SK-N-SH treated with all-trans-retinoic acid at 6 μM for 48 hours (cell line): ENCODE data around the gene EVI2A.

Source experiments
- ATAC-seq: fragments of 200-7000 bp; cut with Tn5 transposase; 3 replicates; pipeline ENCODE4 v1.9.1; 2020; ENCODE audit warnings: mild to moderate bottlenecking, moderate library complexity
- BACH2 ChIP-seq: fragments of 250-450 bp; sonication (Bioruptor Pico); IDR thresholded peaks from 2 replicates; pipeline ENCODE4 v1.9.0; 2021; ENCODE audit warnings: mild to moderate bottlenecking, borderline replicate concordance
- CSDC2 ChIP-seq: fragments of 250-450 bp; sonication (Bioruptor Pico); IDR thresholded peaks from 2 replicates; pipeline ENCODE4 v1.5.0; 2020; ENCODE audit warnings: mild to moderate bottlenecking, moderate library complexity
- ESRRG ChIP-seq: fragments of 250-450 bp; sonication (Bioruptor Pico); IDR thresholded peaks from 2 replicates; pipeline ENCODE4 v1.6.1; 2021; ENCODE audit warnings: mild to moderate bottlenecking
- GLIS3 ChIP-seq: fragments of 250-450 bp; sonication (Bioruptor Pico); IDR thresholded peaks from 2 replicates; pipeline ENCODE4 v1.5.0; 2020; ENCODE audit warnings: mild to moderate bottlenecking, moderate library complexity
- ISL1 ChIP-seq: fragments of 250-450 bp; sonication (Bioruptor Pico); IDR thresholded peaks from 2 replicates; pipeline ENCODE4 v2.1.2; 2022; ENCODE audit warnings: mild to moderate bottlenecking, moderate library complexity
- OSR1 ChIP-seq: fragments of 250-450 bp; sonication (Bioruptor Pico); IDR thresholded peaks from 2 replicates; pipeline ENCODE4 v1.8.0; 2022; ENCODE audit warnings: moderate library complexity, mild to moderate bottlenecking, inconsistent platforms
- PPARA ChIP-seq: fragments of 250-450 bp; sonication (Bioruptor Pico); IDR thresholded peaks from 2 replicates; pipeline ENCODE4 v1.5.0; 2020; ENCODE audit warnings: mild to moderate bottlenecking, borderline replicate concordance
- RARB ChIP-seq: fragments of 250-450 bp; sonication (Bioruptor Pico); IDR thresholded peaks from 2 replicates; pipeline ENCODE4 v1.8.0; 2021; ENCODE audit warnings: mild to moderate bottlenecking, moderate library complexity
- SNAI2 ChIP-seq: fragments of 250-450 bp; sonication (Bioruptor Pico); IDR thresholded peaks from 2 replicates; pipeline ENCODE4 v1.5.0; 2020; ENCODE audit warnings: mild to moderate bottlenecking, moderate library complexity
- TCF4 ChIP-seq: fragments of 250-450 bp; sonication (Bioruptor Pico); IDR thresholded peaks from 2 replicates; pipeline ENCODE4 v1.8.0; 2021; ENCODE audit warnings: mild to moderate bottlenecking, moderate library complexity, borderline replicate concordance
- TOX ChIP-seq: fragments of 250-450 bp; sonication (Bioruptor Pico); IDR thresholded peaks from 2 replicates; pipeline ENCODE4 v1.8.0; 2021; ENCODE audit warnings: mild to moderate bottlenecking, moderate library complexity, borderline replicate concordance
- ZC3H10 ChIP-seq: fragments of 250-450 bp; sonication (Bioruptor Pico); IDR thresholded peaks from 2 replicates; pipeline ENCODE4 v1.5.1; 2021; ENCODE audit warnings: mild to moderate bottlenecking, moderate library complexity
- ZFP3 ChIP-seq: fragments of 250-450 bp; sonication (Bioruptor Pico); IDR thresholded peaks from 2 replicates; pipeline ENCODE4 v1.5.0; 2020; ENCODE audit warnings: mild to moderate bottlenecking, moderate library complexity
- ZFP30 ChIP-seq: fragments of 450-650 bp; formaldehyde crosslinking; IDR thresholded peaks from 2 replicates; pipeline ENCODE4 v1.5.0; 2022; ENCODE audit warnings: mild to moderate bottlenecking, moderate library complexity
- ZNF565 ChIP-seq: fragments of 450-650 bp; formaldehyde crosslinking; conservative IDR thresholded peaks from 2 replicates; pipeline ENCODE4 v1.5.0; 2020; ENCODE audit warnings: low read depth, mild to moderate bottlenecking, moderate library complexity
- ZNF70 ChIP-seq: fragments of 450-650 bp; formaldehyde crosslinking; IDR thresholded peaks from 2 replicates; pipeline ENCODE4 v1.5.0; 2020; ENCODE audit warnings: mild to moderate bottlenecking, moderate library complexity
- ZNF8 ChIP-seq: fragments of 450-650 bp; formaldehyde crosslinking; IDR thresholded peaks from 2 replicates; pipeline ENCODE4 v1.5.0; 2020; ENCODE audit warnings: mild to moderate bottlenecking, moderate library complexity
- TF ChIP-seq, protein P1 (sequence below): fragments of 250-450 bp; sonication (Bioruptor Pico); IDR thresholded peaks from 2 replicates; pipeline ENCODE4 v1.5.1; 2021; ENCODE audit warnings: mild to moderate bottlenecking, moderate library complexity
- TF ChIP-seq, protein P2 (sequence below): fragments of 250-450 bp; sonication (Bioruptor Pico); IDR thresholded peaks from 2 replicates; pipeline ENCODE4 v1.8.0; 2021; ENCODE audit warnings: low read depth, mild to moderate bottlenecking, moderate library complexity, borderline replicate concordance
- TF ChIP-seq, protein P3 (sequence below): fragments of 250-450 bp; sonication (Bioruptor Pico); IDR thresholded peaks from 2 replicates; pipeline ENCODE4 v1.5.1; 2020; ENCODE audit warnings: low read depth, mild to moderate bottlenecking, moderate library complexity
- TF ChIP-seq, protein P4 (sequence below): fragments of 250-450 bp; sonication (Bioruptor Pico); IDR thresholded peaks from 2 replicates; pipeline ENCODE4 v1.8.0; 2020; ENCODE audit warnings: mild to moderate bottlenecking, moderate library complexity, borderline replicate concordance
- TF ChIP-seq, protein P5 (sequence below): fragments of 250-450 bp; sonication (Bioruptor Pico); IDR thresholded peaks from 2 replicates; pipeline ENCODE4 v1.5.0; 2020; ENCODE audit warnings: mild to moderate bottlenecking, moderate library complexity

The EVI2A gene

DNA sequence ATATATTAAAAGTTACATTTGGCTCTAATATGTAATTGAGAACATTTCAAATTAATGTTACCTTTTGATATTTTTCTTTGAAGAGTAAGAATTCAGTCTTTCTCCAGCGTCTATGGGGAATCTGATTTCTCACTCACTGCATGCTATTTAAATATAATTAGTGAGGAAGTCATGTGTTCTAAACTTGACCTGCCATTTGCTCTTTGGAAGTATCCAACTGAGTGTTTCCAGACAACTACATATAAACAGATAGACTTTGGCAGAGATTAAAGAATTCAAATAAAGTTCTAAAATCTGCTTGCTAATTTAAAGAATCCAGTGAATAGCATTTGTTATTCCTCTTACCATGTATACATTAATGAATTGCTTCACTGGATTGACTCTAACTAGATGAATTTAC, 47.9 kb downstream of the EVI2A start:
- no peak for ATAC-seq
- TF ChIP-seq ISL1 (CRISPR knock-in tag) = 0 out of 2 replicates have a peak, but pooled peaks have one; percentile 24
- TF ChIP-seq, protein P1, sequence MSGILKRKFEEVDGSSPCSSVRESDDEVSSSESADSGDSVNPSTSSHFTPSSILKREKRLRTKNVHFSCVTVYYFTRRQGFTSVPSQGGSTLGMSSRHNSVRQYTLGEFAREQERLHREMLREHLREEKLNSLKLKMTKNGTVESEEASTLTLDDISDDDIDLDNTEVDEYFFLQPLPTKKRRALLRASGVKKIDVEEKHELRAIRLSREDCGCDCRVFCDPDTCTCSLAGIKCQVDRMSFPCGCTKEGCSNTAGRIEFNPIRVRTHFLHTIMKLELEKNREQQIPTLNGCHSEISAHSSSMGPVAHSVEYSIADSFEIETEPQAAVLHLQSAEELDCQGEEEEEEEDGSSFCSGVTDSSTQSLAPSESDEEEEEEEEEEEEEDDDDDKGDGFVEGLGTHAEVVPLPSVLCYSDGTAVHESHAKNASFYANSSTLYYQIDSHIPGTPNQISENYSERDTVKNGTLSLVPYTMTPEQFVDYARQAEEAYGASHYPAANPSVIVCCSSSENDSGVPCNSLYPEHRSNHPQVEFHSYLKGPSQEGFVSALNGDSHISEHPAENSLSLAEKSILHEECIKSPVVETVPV (CRISPR knock-in tag) = no peak

DNA sequence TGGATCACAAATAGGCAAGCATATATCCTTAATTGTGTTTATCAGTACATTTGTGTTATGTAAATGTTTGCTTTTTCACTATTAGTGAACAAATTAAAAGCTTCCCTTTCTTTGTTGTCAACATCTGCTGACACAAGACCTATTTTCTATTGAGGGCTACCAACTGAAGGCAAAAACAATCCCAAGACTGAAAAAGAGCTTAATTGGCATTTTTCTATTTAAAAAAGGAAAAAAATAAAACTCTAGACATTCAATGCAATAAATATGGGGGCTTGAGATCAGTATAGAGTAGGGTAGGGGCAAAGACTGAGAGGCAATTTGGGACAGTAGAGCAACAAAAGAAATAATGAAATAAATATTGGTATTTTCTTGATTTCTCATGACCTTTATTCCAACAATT, 48.6 kb downstream of the EVI2A start:
- no peak for TF ChIP-seq SNAI2 (CRISPR knock-in tag)
- no peak for TF ChIP-seq GLIS3
- no peak for TF ChIP-seq ZFP3
- TF ChIP-seq OSR1 (CRISPR knock-in tag) = no peak
- TF ChIP-seq, protein P2, sequence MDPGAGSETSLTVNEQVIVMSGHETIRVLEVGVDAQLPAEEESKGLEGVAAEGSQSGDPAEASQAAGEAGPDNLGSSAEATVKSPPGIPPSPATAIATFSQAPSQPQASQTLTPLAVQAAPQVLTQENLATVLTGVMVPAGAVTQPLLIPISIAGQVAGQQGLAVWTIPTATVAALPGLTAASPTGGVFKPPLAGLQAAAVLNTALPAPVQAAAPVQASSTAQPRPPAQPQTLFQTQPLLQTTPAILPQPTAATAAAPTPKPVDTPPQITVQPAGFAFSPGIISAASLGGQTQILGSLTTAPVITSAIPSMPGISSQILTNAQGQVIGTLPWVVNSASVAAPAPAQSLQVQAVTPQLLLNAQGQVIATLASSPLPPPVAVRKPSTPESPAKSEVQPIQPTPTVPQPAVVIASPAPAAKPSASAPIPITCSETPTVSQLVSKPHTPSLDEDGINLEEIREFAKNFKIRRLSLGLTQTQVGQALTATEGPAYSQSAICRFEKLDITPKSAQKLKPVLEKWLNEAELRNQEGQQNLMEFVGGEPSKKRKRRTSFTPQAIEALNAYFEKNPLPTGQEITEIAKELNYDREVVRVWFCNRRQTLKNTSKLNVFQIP (CRISPR knock-in tag) = no peak
- no peak for ATAC-seq

DNA sequence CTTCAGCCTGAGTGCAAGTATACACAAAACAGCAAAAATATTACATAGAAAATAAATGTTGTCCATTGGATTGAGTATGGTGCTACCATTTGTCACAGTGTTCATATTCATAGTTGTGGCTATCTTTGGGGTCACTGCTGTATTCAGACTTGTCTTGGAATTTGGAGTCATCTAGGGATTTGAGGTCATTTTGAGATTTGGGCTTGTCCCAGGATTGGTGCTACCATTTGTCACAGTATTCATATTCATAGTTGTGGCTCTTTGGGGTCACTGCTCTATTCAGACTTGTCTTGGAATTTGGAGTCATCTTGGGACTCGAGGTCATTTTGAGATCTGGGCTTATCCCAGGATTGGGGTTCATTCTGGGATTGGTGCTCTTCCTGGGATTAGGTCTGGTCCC, 49.2 kb downstream of the EVI2A start:
- no peak for ATAC-seq
- TF ChIP-seq ZFP3 = no peak
- no peak for TF ChIP-seq BACH2 (CRISPR knock-in tag)
- TF ChIP-seq SNAI2 (CRISPR knock-in tag) = no peak
- no peak for TF ChIP-seq ZNF70 (CRISPR knock-in tag)
- TF ChIP-seq ZNF565 (CRISPR knock-in tag) = no peak
- no peak for TF ChIP-seq OSR1 (CRISPR knock-in tag)
- TF ChIP-seq, protein P1 (CRISPR knock-in tag) = no peak
- TF ChIP-seq GLIS3 = no peak
- TF ChIP-seq, all 23 proteins: peak for 0

DNA sequence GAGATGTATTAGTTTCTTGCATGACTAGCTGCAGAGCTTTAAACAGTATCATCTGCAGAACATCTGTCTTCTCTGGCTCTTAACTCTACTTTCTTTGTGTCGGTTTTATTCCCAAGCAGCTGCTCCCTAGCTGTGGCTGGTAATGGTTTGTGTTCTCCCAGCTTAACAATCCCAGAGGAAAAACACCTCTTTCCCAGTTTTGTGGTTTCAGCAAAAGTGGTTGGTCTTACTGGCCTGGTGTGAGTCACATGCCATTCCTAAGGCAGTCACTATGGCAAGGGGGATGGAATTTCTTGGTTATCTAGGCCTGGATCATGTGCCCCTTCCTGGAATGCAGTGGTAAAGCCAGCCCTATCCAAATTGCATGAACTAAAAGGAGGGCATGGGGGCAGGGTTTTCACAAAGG, 51.8 kb downstream of the EVI2A start:
- peak; percentile 98 for ATAC-seq
- TF ChIP-seq, protein P3, sequence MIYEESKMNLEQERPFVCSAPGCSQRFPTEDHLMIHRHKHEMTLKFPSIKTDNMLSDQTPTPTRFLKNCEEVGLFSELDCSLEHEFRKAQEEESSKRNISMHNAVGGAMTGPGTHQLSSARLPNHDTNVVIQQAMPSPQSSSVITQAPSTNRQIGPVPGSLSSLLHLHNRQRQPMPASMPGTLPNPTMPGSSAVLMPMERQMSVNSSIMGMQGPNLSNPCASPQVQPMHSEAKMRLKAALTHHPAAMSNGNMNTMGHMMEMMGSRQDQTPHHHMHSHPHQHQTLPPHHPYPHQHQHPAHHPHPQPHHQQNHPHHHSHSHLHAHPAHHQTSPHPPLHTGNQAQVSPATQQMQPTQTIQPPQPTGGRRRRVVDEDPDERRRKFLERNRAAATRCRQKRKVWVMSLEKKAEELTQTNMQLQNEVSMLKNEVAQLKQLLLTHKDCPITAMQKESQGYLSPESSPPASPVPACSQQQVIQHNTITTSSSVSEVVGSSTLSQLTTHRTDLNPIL = no peak
- TF ChIP-seq, protein P1 (CRISPR knock-in tag) = no peak
- peak; percentile 89; the same call in 1 of the 2 replicates for TF ChIP-seq CSDC2 (CRISPR knock-in tag)
- TF ChIP-seq GLIS3 = no peak
- no peak for TF ChIP-seq TOX (CRISPR knock-in tag)
- TF ChIP-seq, protein P4, sequence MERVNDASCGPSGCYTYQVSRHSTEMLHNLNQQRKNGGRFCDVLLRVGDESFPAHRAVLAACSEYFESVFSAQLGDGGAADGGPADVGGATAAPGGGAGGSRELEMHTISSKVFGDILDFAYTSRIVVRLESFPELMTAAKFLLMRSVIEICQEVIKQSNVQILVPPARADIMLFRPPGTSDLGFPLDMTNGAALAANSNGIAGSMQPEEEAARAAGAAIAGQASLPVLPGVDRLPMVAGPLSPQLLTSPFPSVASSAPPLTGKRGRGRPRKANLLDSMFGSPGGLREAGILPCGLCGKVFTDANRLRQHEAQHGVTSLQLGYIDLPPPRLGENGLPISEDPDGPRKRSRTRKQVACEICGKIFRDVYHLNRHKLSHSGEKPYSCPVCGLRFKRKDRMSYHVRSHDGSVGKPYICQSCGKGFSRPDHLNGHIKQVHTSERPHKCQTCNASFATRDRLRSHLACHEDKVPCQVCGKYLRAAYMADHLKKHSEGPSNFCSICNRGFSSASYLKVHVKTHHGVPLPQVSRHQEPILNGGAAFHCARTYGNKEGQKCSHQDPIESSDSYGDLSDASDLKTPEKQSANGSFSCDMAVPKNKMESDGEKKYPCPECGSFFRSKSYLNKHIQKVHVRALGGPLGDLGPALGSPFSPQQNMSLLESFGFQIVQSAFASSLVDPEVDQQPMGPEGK = peak; percentile 48; the same call in 1 of the 2 replicates
- no peak for TF ChIP-seq RARB
- no peak for TF ChIP-seq ZNF8 (CRISPR knock-in tag)
- no peak for TF ChIP-seq ESRRG (CRISPR knock-in tag)
- no peak for TF ChIP-seq ZNF565 (CRISPR knock-in tag)
- peak; percentile 76 for TF ChIP-seq ISL1 (CRISPR knock-in tag)
- TF ChIP-seq, protein P2 (CRISPR knock-in tag) = no peak
- TF ChIP-seq ZFP30 (CRISPR knock-in tag) = no peak
- TF ChIP-seq SNAI2 (CRISPR knock-in tag) = no peak
- TF ChIP-seq ZC3H10 (CRISPR knock-in tag) = no peak
- TF ChIP-seq BACH2 (CRISPR knock-in tag) = no peak
- peak; percentile 68; the same call in 1 of the 2 replicates for TF ChIP-seq ZFP3
- TF ChIP-seq, protein P5, sequence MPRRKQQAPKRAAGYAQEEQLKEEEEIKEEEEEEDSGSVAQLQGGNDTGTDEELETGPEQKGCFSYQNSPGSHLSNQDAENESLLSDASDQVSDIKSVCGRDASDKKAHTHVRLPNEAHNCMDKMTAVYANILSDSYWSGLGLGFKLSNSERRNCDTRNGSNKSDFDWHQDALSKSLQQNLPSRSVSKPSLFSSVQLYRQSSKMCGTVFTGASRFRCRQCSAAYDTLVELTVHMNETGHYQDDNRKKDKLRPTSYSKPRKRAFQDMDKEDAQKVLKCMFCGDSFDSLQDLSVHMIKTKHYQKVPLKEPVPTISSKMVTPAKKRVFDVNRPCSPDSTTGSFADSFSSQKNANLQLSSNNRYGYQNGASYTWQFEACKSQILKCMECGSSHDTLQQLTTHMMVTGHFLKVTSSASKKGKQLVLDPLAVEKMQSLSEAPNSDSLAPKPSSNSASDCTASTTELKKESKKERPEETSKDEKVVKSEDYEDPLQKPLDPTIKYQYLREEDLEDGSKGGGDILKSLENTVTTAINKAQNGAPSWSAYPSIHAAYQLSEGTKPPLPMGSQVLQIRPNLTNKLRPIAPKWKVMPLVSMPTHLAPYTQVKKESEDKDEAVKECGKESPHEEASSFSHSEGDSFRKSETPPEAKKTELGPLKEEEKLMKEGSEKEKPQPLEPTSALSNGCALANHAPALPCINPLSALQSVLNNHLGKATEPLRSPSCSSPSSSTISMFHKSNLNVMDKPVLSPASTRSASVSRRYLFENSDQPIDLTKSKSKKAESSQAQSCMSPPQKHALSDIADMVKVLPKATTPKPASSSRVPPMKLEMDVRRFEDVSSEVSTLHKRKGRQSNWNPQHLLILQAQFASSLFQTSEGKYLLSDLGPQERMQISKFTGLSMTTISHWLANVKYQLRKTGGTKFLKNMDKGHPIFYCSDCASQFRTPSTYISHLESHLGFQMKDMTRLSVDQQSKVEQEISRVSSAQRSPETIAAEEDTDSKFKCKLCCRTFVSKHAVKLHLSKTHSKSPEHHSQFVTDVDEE = peak; percentile 68; the same call in 1 of the 2 replicates
- no peak for TF ChIP-seq TCF4
- no peak for TF ChIP-seq PPARA (CRISPR knock-in tag)
